Measurements from ENCODE around the gene CWC27.
"Not testable (repeated sequence)": the region's sequence is repeated elsewhere in the genome, so short reads cannot be mapped to it uniquely, and the experiment has no call there.

CWC27 gene

DNA sequence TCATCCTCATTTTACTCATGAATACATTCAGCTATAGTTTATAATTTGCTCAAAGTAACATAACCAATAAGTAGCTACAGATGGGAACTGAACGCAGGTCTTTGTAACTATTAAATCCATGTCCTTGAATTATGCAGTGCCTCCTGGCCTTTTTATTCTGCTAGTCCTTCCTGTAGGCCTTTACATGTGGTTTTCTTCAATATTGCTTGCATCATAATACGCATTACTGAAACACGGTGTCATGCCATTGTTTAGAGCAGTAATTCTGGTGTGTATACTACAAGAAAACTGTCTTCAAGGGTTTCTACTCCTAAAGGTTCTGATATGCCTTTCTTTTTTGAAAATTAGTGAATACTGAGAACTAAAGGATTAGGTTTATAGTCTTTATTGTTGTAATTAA, 20.7 kb downstream of the CWC27 start:
- DNase-seq, result no peak

DNA sequence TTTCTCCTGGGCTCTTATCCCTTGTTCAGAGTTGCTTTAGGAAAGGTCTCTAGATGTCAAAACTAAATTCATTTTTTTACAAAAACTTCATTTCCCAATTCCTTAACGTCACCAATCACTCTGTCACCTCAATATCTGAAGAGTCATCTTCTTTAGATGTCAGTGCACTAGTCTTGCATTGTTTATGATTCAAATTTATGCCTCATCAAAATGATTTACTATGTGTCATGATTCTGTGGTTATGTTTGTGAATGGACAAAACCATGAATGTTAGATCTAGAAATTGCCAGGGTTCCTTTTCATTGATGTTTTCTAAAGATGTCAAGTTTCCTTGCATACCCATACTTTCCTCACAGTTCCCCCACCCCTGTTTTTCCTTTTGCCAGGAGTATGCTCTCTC, 21.5 kb downstream of the CWC27 start:
- DNase-seq, result no peak

DNA sequence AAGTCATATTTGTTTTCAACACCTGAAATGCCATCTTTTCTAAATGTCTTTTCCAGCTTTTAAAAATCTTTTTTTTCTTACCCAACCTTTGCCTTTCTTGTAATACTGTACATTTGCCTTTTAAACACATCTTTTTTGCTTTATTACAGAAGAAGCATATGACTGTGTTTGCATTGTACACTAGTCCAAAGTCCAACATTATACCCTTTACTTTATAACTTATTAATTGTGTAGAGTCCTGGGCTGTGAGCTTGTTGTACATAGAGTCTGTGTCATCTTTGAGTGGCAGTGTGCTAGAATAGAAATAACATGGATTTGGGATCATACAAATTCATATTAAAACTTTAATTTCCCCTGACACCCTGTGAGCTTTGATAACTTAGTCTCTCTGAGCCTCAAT, 23.7 kb downstream of the CWC27 start:
- no peak for DNase-seq

DNA sequence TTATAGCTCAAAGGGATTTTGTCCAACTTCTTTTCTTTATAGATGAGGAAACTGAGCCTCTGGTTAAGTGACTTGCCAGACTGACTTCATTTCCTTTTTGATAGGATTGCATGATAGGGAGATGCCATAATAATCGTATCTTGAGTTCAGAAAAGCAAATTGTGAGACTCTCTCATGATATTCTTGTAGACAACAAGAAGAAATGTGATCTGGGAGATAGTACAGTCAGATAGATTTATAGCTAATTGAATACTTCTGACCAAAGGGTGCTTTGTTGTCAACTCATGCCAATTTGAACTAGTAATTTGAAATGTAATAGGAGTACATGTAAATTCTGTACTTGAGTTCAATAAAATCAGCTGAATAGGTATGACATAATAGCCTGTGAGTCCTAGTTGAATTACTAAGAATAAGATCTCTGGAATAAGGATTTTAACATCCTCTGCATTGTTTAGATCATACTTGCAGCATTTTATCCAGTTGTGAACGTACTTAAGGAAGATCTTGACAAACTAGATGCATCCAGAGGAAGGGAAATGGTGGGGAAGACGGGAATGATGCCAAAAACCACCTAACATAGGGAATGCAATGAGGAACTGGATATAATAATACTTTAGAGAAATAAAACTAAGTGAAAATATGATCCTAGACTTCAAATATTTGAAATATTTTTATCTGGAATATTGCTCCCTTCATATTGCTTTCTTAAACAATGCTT, 25.5 kb downstream of the CWC27 start:
- no peak for DNase-seq

DNA sequence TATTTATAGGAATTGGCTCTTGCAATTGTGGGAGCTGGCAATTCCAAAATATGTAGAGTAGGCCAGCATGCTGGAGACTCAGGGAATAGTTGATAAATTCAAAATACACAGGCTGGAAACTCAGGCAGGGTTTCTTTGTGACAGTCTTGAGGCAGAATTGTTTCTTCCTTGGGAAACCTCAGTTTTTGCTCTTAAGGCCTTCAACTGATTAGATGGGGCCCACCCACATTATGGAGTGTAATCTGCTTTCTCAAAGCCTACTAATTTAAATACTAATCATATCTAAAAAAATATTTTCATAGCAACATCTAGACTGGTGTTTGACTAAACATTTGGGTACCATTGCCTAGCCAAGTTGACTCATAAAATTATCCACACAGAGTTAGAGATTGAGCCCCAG, 27.6 kb downstream of the CWC27 start:
- DNase-seq, result no peak

DNA sequence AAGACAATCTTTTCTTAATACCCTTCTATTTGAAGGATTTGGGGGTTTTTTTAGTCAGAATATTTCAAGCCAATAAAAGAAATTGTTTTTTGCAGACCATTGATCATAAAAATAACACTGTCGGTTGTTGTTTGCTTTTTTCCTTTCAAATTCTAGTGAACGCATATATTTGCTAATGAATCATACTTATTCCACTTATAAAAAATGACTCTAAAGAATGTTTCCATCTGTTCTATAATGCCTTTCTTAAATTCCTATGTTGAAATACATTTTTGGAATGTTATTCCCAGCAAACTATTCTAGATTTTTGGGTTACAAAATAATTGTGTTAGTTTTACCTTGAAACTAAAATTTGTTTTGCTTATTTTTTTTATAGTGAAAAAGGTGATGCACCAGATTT, 32.2 kb downstream of the CWC27 start:
- DNase-seq, result no peak

DNA sequence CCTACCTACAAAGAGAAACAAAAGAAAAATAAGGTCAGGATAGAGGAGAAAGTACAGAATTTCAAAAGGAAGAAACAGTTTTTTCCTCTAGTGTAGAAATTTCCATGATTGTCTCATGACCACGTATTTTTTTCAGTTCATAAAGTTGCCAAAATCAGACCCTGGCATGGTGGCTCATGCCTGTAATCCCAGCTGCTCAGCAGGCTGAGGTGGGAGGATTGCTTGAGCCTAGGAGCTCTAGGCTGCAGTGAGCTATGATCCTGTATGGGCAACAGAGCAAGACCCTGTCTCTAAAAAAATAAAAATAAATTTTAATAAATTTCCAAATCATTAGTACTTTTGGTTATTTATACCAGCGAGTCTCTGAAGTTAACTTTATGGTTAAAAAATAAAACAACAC, 37.8 kb downstream of the CWC27 start:
- DNase-seq, result no peak

DNA sequence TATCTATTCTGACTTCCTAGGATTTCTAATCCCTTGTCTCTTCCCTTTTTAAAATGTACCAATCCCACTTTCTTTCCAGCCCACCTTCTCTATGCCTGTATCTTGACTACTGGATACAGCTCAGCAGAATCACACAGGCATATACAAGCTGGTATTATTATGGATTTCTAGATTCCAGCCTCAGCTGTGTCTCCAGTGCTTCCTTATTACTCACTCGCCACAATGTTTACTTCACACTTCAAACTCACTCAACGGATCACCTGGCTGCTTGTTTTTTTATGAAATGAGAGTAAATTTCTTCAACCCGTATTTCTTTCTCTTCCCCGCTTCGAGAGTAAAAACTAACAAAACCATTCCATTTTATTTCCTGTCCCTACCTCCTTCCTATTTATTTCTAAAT, 38.8 kb downstream of the CWC27 start:
- no peak for DNase-seq

DNA sequence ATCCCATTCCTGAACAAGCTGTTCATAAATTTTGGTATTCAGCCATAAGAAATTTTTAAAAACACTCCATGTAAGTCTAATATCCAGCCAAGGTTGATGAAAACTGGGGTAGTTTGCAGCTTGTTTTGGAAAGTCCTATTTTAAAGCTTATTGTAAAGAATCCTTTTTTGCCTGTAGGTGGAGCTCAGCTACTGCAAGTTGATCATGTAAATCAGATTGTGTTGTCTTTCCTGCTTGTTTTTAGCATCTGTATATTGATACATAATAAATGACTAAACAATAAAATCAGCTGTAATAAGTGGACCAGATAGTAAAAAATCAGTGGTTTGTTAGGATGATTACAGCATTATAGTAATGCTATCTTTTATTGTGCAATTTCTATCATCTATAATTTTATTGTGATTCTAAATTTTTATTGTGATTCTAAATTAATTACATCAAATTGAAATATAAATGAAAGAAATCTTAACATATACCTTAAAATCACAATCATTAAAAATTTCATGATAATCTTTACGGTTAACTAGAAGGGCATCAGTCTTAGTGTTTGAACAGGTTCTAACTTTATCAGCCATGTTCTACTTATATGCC, 42.4 kb downstream of the CWC27 start:
- DNase-seq, result no peak

DNA sequence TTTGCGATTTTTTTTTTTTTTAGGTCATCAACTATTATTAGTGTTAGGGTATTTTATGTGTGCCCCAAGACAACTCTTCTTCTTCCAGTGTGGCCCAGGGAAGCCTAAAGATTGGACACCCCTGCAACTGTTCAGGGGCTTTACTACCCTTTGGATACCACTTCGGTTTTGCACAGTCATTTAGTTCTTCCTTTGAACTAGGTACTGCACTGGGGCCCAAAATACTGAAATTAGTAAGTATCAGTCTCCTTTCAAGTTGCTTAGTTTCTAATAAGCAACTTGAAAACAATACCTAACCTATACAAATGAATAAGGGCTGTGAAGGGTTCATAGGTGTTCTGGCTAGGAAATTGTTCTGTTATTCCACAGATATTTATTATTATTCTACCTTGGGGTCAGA, 45.3 kb downstream of the CWC27 start:
- DNase-seq, result no peak

DNA sequence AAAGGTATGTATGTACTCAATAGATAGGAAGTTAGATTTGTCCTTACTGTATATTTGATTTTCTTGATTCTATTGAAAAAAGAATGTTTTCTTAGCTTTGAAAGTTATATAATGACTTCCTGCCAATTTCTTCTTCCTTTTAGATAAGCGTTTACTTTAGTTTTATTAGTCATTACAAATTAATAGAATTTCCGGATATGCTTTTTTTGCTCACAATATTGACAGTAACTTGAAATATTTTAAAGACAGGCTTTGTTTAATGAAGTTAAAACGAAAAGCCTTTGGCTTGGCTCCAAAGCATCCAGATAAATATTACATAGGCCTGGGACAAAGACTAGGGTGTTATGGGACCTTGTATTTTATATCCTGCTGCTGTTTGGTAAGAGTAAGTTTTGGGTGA, 49.5 kb downstream of the CWC27 start:
- DNase-seq, result no peak

DNA sequence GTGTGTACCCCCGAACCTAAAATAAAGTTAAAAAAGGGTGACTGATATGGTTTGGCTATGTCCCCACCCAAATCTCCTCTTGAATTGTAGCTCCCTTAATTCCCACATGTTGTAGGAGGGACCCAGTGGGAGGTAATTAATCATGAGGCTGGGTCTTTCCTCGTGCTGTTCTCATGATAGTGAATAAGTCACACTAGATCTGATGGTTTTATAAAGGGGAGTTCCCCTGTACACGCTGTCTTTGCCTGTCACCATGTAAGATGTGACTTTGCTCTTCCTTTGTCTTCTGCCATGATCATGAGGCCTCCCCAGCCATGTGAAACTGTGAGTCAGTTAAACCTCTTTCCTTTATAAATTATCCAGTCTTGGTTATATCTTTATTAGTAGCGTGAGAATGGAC, 50.6 kb downstream of the CWC27 start:
- DNase-seq, result not testable (repeated sequence)

DNA sequence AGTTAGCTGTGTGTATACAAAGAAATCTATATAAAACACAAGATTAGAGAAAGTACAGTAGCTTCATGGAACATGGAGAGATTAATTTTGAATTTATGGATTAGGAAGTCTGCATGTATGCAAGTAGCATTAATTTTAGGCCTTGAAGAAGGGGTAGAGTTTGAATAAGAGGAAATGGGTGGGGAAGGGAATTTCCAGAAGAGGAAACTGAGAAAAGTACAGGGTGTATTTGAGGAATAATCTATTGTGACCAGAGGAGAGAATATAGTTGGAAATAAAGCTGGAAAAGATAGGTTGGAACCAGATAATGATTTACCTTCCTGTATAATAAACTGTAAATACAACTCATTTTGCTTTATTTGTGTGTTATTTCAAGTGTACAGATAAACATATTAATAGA, 53.6 kb downstream of the CWC27 start:
- no peak for DNase-seq

DNA sequence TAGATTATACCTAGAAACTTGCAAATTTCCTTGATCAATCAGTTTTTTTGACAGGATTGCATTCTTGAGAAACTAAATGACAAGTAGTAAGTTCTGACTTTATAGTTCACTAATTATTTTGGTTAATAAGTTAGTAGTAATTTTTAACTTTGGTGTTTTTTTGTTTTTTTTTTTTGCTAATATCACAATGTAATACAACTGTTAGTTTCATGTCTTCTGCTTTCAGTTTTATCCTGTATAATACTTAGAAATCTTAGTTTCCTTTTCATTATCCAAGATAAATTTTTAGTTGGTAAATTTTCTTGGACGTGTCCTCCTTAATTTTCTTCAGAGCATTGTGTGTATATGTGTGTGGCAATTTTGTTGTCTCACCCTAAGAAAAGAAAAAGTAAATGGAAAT, 57.8 kb downstream of the CWC27 start:
- no peak for DNase-seq

DNA sequence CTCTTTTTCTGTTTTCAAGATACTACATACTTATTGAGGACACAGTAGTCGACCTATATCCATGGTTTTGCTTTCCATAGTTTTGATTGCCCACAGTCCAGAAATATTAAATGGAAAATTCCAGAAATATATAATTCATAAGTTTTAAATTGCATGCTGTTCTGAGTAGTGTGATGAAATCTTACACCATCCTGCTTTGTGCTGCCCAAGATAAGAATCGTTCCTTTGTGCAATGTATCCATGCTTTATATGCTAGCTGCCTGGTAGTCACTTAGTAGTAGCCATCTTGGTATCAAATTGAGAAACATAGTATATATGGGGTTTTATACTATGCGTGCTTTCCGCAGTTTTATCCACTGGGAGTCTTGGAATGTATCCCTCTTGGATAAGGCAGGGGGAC, 59.0 kb downstream of the CWC27 start:
- no peak for DNase-seq

DNA sequence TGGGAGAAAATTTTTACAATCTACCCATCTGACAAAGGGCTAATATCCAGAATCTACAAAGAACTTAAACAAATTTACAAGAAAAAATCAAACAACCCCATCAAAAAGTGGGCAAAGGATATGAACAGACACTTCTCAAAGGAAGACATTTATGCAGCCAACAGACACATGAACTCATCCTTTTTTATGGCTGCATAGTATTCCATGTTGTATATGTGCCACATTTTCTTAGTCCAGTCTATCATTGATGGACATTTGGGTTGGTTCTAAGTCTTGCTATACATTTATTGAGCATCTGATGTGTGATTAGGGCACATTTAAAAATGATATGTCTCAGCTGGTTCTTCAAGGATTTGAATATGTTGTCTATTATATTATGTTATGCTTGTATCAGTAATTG, 61.9 kb downstream of the CWC27 start:
- not testable (repeated sequence) for DNase-seq

DNA sequence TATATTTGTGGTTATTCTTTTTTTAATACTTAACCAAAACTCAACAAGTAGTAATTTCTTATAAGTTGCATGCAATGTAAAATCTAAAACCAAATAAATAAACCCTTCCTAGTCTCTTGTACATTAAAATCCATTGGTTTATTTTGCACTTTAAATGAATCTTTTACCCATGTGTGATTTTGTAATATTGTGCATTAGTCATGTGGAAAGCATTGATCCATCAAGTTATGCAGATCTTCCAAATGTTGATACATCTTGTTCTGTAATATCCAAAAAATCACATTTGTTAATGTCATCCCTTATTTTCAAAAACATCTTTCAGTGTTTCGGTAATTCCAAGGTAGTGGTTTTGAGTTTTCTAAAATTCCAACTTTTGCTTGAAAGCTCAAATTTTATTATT, 63.3 kb downstream of the CWC27 start:
- no peak for DNase-seq

DNA sequence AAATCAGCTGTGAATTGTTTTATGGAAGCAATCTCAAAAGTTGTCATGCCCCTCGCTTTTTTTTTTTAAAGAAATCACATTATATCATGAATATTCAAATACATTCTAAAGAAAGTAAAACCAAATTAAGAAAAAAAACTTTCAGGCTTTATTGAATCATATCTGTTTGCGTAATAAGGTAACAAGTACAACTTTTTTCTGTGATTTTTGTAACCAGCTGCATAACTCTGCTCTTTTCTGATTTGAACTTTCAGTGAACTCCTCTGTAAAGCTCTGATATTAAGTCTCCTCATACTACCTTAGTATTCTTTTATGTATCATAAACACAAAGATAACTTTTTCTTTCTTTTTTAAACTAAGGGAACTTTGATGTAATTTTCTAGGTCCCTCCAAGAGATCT, 65.3 kb downstream of the CWC27 start:
- DNase-seq, result no peak

DNA sequence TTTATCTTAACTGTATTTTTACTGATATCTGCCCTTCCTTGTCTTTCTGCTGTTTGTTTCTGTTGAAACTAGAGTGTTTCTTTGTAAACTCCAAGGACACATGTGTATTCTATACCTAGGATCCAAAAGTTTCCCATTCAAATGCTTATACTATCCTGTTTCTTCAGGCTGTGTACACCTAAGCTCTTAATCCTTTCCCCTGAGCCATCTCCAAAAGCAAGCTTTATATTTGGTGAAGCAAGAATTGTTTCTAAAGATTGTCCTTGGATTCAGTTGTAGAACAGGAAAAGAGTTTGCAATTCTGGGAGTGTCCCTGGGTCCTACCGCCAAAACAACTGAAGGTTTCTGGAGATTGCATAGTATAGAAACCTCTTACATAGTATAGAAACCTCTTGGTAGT, 65.9 kb downstream of the CWC27 start:
- DNase-seq, result no peak

DNA sequence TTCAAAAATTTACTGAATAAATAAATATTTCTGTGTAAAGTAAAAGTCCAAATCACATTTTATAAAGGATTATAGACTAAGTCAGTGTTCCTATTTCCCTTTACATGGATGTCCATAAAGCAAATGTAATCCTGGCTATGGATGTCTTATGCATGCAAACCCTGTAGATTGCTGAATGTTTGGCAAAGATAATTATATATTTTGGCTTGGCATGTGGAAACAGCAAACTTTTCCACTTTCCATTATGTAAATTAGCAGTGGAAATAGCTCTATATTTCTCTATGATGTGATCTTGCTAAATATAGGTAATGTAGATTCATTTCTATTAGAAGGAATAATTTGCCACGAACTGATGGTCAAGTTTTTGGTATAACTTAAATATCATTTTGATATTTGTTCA, 66.5 kb downstream of the CWC27 start:
- no peak for DNase-seq

DNA sequence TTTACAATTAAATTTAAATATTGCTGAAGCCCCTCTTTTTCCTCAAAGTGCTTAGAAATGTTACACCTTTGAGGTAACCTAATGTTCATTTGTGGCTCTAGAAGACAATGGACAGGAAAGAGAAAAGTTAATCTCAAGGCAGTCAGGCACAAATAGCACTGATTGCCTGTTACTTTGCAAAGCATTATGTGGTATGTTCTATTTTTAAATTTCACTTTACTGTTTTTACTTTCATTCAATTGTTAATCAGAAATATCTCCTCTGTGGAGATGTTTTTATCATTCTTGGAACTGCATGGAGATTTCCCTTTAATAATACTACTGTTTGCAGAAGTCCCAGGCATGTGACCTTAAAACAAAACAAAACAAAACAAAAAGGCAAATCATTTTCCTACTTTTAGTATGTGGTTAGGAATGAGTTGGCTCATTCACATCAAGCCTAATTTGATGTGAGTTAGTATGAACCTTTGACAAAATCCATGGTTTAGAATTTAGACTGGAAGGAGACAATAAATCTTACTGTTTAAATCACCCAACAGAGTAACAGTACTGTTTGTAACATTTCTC, 67.5 kb downstream of the CWC27 start:
- no peak for DNase-seq

DNA sequence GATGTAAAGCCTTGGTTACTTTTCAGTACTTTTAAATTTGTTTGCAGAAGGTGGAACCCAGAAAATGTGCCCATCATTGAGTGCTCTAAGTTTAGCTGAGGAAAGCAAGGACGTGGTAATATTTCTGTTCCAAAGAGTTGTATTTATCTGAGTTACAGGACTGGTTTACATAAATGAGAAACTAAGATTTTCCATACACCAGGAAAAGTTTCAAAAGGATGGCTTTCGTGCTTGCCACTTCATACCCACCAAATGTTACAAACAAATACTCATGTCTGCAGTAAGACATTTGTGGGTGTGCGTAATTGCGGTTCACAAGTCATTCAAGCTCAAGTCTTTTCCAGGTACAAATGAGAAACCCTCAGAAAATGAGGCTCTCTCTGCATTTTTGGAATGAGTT, 68.1 kb downstream of the CWC27 start:
- no peak for DNase-seq

DNA sequence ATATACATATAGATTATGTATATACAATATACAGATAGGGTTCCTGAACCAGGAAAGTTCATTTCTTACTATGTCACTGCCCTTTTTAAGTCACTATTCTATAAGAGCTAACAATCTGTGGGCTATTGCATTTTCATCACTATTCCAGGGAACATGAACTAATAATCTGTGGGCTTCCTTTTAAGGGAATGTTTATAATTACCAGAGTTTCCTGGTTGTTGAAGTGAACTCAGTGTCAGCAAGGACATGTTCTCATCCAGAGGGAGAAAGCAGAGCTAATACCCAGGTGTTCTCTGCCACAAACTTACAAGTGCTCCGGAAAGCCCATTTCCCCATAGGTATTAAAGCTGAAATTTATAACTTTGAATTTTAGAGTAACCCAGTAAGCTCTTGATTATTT, 69.6 kb downstream of the CWC27 start:
- no peak for DNase-seq

DNA sequence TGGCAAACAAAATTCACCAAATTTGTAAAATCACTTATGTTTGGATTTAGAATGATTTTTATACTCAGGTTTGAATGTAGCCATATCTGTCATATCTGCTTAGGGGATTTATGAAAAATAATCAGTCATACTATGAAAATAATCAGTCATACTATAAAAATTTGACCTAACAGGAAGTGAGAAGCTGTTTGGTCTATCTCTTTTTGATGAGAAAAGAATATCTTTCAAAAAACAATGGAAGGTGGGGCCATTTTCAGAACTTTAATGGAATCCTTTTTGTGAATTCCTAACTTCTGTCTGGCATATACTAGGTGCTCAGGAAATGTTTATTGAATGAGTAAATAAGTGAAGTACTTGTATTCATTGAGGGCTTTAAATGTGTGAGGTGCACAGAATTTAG, 70.1 kb downstream of the CWC27 start:
- DNase-seq, result no peak

DNA sequence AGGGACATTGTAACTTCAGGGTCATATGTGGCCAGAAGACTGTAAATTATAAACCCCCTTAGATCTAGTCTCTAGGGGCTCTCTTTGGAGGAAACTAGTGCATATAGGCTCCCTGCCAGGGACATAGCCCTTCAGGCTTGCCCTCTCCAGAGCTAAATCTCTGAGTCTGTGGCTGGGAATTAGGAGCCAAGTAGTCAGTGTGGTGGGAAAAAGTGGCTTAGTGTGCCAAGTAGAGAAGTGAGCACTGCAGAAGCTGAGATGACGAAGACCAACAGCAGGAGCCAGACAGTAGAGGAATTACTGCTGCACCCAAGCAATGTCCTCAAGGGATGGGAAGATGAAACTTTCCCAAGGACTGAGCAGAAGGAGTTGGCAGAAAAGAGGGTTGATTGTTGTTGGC, 71.2 kb downstream of the CWC27 start:
- DNase-seq, result no peak
